DND-41 (cell line): Measurements from ENCODE around the gene TUBA4B.

ENCODE experiments used
- ATAC-seq: fragments of 200-7000 bp; cut with Tn5 transposase; 3 replicates; pipeline ENCODE4 v1.9.1; 2021; ENCODE audit warnings: low read depth; ENCODE audit not compliant: insufficient read depth
- DNase-seq: peaks from one replicate; pipeline ENCODE4 v3.0.0-alpha.2; 2020
- H2AFZ ChIP-seq: 2 replicates; pipeline ENCODE4 v1.6.0; 2012; ENCODE audit warnings: low read depth, low read length
- H3K27ac ChIP-seq: 2 replicates; pipeline ENCODE4 v1.5.1; 2012; ENCODE audit warnings: low read length, inconsistent platforms
- H3K27me3 ChIP-seq: fragments of 200-600 bp; sonication (generic); 2 replicates; pipeline ENCODE4 v1.6.0; 2012; ENCODE audit warnings: low read length, mild to moderate bottlenecking, inconsistent platforms; ENCODE audit not compliant: insufficient read depth, poor library complexity
- H3K36me3 ChIP-seq: 2 replicates; pipeline ENCODE4 v1.5.1; 2012; ENCODE audit warnings: low read length, inconsistent platforms; ENCODE audit not compliant: insufficient read depth
- H3K4me1 ChIP-seq: 2 replicates; pipeline ENCODE4 v1.5.1; 2012; ENCODE audit warnings: mild to moderate bottlenecking, low read length; ENCODE audit not compliant: insufficient read depth
- H3K4me2 ChIP-seq: 2 replicates; pipeline ENCODE4 v1.6.0; 2012; ENCODE audit warnings: mild to moderate bottlenecking, moderate library complexity, low read length, inconsistent platforms; ENCODE audit not compliant: insufficient read depth
- H3K4me3 ChIP-seq, 2 experiments: fragments of 200-600 bp in 1 of 2; shearing (Covaris generic) in 1 of 2; 2 replicates each; pipeline ENCODE4 v1.5.1; 2012 to 2016; ENCODE audit warnings: inconsistent platforms in 2 of 2, low read length in 2 of 2, mild to moderate bottlenecking in 2 of 2, low read depth in 1 of 2, moderate library complexity in 1 of 2
- H3K79me2 ChIP-seq: 2 replicates; pipeline ENCODE4 v1.6.0; 2012; ENCODE audit warnings: low read length, inconsistent platforms; ENCODE audit not compliant: insufficient read depth
- H3K9ac ChIP-seq: 2 replicates; pipeline ENCODE4 v1.6.0; 2012; ENCODE audit warnings: low read depth, mild to moderate bottlenecking, inconsistent platforms, low read length, moderate library complexity
- H3K9me3 ChIP-seq: 2 replicates; pipeline ENCODE4 v1.5.1; 2012; ENCODE audit warnings: low read length, moderate library complexity, mild to moderate bottlenecking, inconsistent platforms; ENCODE audit not compliant: insufficient read depth, severe bottlenecking
- H4K20me1 ChIP-seq: 2 replicates; pipeline ENCODE4 v1.6.0; 2012; ENCODE audit warnings: low read length; ENCODE audit not compliant: insufficient read depth
- EZH2 ChIP-seq: IDR thresholded peaks from 3 replicates; pipeline ENCODE4 v1.6.1; 2012; ENCODE audit warnings: borderline replicate concordance, low read depth, mild to moderate bottlenecking, moderate library complexity, low read length, inconsistent platforms; ENCODE audit not compliant: severe bottlenecking
- TF ChIP-seq, protein P1 (sequence below): IDR thresholded peaks from 2 replicates; pipeline ENCODE4 v1.5.1; 2012; ENCODE audit warnings: borderline replicate concordance, low read length, moderate library complexity, mild to moderate bottlenecking; ENCODE audit not compliant: poor library complexity, severe bottlenecking; ENCODE audit errors: extremely low read depth

The TUBA4B gene

DNA sequence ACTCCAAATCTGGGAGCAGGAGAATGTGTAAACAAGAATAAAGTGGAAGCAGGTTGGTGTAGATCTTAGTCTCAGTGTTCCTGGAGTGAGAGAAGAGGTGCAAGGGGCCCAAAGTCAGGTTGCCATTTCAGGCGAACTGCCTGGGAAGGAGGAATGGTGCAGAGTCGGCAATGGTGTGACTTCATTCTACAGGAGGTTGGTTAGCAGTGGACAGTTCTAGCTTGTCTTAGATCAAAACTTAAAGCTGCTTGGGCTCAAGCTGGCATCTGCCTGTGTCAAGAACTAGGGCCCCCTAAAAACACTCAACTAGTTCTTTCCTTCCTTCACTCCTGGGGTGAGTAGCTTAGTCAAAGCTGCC lies 4.2 kb upstream of the TUBA4B start:
- no peak for DNase-seq
- H3K9me3 ChIP-seq = no peaks in the 10 kb centered on the region
- H3K4me3 ChIP-seq = no peak overlapping the region
- H3K4me2 ChIP-seq = no peak overlapping the region
- no peak for ATAC-seq
- no peak overlapping the region for H3K9ac ChIP-seq
- peaks cover 23% of the 10 kb centered on the region for H3K27me3 ChIP-seq
- H4K20me1 ChIP-seq = peaks cover 47% of the 10 kb centered on the region
- H2AFZ ChIP-seq = no peak overlapping the region
- H3K36me3 ChIP-seq = peaks cover 6% of the 10 kb centered on the region
- H3K4me1 ChIP-seq = peaks cover 69% of the 10 kb centered on the region
- H3K79me2 ChIP-seq = peaks cover 14% of the 10 kb centered on the region
- TF ChIP-seq, protein P1, sequence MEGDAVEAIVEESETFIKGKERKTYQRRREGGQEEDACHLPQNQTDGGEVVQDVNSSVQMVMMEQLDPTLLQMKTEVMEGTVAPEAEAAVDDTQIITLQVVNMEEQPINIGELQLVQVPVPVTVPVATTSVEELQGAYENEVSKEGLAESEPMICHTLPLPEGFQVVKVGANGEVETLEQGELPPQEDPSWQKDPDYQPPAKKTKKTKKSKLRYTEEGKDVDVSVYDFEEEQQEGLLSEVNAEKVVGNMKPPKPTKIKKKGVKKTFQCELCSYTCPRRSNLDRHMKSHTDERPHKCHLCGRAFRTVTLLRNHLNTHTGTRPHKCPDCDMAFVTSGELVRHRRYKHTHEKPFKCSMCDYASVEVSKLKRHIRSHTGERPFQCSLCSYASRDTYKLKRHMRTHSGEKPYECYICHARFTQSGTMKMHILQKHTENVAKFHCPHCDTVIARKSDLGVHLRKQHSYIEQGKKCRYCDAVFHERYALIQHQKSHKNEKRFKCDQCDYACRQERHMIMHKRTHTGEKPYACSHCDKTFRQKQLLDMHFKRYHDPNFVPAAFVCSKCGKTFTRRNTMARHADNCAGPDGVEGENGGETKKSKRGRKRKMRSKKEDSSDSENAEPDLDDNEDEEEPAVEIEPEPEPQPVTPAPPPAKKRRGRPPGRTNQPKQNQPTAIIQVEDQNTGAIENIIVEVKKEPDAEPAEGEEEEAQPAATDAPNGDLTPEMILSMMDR = no peak
- no peak for TF ChIP-seq EZH2
- H3K27ac ChIP-seq = no peak overlapping the region

DNA sequence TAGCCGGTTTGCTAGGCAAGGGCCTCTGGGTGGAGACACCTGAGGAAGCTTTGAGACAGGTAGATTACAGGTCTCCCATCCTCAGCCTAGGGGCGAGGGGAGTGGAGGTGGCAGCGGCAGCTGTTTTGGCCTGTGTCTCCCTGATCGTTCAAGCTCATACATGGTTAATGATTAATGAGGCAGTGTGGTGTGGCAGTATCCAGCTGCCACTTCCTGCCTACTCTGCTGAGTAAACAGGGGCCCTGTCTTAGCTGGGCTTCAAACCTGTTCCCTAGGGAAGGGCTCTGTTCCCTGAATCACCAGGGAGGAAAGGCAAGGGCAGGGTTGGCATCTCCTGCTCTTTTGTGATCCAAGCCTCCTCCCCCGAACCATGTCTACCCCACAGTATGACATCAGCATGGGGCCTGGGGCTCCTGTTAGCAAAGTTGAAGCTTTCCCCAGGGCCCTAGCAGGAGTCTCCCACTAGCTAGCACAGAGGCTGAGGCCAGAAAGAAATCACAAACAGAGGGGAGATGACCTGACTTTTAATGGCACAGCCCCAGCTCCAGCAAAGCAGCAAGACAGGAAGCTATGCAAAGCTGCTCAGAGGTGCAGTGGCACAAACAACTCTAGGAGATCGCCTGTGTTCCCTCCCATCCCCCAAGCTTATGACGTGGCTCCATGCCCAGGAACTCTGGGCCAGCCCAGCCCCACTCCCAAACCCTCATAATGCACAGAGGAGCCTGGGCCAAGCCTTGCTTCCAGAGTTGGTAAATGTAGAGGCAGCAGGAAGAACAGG lies 3.7 kb upstream of the TUBA4B start:
- H3K9ac ChIP-seq = no peak overlapping the region
- peaks cover 29% of the 10 kb centered on the region for H3K27me3 ChIP-seq
- H3K4me2 ChIP-seq = no peak overlapping the region
- H3K4me1 ChIP-seq = peaks cover 70% of the 10 kb centered on the region
- H3K36me3 ChIP-seq = peaks cover 6% of the 10 kb centered on the region
- H3K79me2 ChIP-seq = peaks cover 14% of the 10 kb centered on the region
- TF ChIP-seq, protein P1 = no peak
- TF ChIP-seq EZH2 = no peak
- H3K27ac ChIP-seq = 0 out of 2 replicates have a peak overlapping the region, but pooled peaks have one; percentile 10
- H4K20me1 ChIP-seq = peaks cover 50% of the 10 kb centered on the region
- H3K9me3 ChIP-seq = no peaks in the 10 kb centered on the region
- no peak overlapping the region for H3K4me3 ChIP-seq
- DNase-seq (peak; percentile 41), ATAC-seq (no peak)
- no peak overlapping the region for H2AFZ ChIP-seq

DNA sequence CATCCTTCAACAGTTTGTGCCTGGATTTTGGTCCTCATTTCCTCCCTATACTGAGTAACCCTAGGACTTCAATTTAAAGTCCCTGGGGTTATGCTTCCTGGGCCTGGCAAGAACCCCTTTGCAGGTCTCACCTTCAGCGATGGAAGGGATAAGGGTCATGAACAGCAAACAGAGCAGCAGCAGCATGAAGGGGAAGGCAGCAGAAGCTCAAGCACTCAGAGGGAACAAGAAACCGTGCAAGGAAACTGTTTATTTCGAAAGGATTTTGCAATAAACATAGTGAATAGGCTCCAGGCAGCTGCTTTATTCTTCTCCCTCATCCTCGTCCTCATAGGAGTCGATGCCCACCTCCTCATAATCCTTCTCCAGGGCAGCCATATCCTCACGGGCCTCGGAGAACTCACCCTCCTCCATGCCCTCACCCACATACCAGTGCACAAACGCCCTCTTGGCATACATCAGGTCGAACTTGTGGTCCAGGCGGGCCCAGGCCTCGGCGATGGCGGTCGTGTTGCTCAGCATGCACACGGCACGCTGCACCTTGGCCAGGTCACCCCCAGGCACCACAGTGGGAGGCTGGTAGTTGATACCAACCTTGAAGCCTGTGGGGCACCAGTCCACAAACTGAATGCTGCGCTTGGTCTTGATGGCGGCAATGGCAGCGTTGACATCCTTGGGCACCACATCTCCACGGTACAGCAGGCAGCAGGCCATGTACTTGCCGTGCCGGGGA lies 2.8 kb upstream of the TUBA4B start:
- peaks cover 68% of the 10 kb centered on the region for H3K4me1 ChIP-seq
- no peak overlapping the region for H3K27ac ChIP-seq
- H2AFZ ChIP-seq = no peak overlapping the region
- peaks cover 6% of the 10 kb centered on the region for H3K36me3 ChIP-seq
- H3K9me3 ChIP-seq = no peaks in the 10 kb centered on the region
- peaks cover 37% of the 10 kb centered on the region for H3K27me3 ChIP-seq
- TF ChIP-seq EZH2 = no peak
- TF ChIP-seq, protein P1 = no peak
- no peak for ATAC-seq
- no peak overlapping the region for H3K4me2 ChIP-seq
- no peak overlapping the region for H3K9ac ChIP-seq
- H4K20me1 ChIP-seq = peaks cover 53% of the 10 kb centered on the region
- no peak overlapping the region for H3K4me3 ChIP-seq
- peaks cover 14% of the 10 kb centered on the region for H3K79me2 ChIP-seq
- no peak for DNase-seq
